GM21447 (cell line): ENCODE results near the gene PPM1D.
A peak's percentile ranks its signal among the peaks of the same experiment; 100 is the strongest.

Source experiments
- ATAC-seq: cut with Tn5 transposase; IDR thresholded peaks from one replicate; pipeline ENCODE4 v1.9.1; 2021; ENCODE audit not compliant: unreplicated experiment

PPM1D gene

DNA sequence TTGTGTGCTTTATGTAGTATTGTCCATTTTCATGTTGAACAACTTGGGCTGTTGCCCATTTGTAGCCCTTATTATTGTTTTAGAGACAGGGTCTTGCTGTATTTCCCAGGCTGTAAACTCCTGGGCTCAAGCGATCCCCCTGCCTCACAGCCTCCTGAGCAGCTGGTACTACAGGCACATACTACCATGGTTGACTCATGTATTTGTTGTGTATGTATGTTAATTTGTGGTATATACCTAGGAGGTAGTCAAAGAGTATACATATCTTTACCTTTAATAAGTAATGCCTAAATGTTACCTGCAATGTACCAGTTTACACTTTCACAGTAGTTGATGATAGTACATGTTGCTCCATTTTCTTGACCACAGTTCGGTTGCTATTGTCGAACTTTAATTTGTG, 18.1 kb downstream of the PPM1D start:
- no peak for ATAC-seq

DNA sequence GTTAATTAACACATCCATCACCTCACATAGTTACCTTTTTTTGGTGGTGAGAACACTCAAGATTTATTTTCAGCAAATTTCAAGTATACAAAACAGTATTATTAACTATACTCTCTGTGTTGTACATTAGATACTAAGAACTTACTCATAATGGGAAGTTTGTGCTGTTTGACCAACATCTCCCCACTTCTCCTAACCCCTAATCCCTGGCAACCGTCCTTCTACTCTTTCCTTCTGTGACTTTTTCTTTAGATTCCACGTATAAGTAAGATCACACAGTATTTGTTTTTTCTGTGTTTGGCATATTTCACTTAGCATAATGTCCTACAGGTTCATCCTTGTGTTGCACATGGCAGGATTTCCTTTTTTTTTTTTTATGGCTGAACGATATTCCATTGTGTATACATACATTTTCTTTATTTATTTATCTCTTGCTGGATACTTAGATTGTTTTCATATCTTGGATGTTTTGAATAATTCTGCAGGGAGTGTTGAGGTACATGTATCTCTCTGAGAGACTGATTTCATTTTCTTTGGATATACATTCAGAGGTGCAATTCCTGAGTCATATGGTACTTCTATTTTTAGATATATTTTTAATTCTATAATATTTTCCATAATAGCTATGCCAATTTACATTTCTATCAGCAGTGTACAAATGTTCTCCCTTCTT, 19.0 kb downstream of the PPM1D start:
- no peak for ATAC-seq

DNA sequence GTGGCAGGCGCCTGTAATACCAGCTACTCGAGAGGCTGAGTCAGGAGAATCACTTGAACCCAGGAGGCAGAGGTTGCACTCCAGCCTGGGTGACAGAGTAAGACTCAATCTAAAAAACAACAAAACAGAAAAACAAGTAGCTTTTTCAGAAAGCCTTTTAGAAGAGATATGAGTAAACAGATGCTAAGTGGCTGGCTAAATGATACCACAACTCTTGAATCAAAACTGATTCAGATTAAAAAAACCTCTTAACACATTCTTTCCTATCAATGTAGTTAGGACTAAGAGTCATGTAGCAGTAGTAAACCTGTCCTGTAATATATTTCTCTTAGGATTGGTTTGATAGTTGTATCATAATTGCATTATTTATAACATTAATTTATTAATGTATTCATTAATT, 23.0 kb downstream of the PPM1D start:
- ATAC-seq = no peak

DNA sequence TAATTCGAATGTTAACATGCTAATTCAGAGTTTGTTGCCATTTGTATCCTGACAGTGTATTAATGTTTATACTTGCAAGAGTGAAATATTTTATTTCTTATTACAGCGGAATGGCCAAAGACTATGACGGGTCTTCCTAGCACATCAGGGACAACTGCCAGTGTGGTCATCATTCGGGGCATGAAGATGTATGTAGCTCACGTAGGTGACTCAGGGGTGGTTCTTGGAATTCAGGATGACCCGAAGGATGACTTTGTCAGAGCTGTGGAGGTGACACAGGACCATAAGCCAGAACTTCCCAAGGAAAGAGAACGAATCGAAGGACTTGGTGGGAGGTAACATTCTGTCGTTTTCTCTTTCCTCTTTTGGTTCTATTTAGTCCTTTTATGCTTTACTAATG, 23.4 kb downstream of the PPM1D start:
- ATAC-seq = no peak

DNA sequence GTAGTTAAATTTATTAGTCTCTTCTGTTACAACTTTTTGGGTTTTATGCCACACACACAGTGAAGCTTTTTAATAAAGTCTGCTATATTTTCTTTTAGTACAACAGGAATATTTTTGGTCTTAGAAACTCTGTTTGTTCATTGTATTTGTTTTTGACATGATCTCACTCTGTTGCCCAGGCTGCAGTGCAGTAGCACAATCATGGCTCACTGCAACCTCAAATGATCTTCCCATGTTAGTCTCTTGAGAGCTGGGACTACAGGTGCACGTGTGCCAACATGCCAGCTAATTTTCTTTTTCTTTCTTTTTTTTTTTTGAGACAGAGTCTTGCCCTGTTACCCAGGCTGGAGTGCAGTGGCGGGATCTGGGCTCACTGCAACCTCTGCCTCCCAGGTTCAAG, 27.1 kb downstream of the PPM1D start:
- ATAC-seq = no peak

DNA sequence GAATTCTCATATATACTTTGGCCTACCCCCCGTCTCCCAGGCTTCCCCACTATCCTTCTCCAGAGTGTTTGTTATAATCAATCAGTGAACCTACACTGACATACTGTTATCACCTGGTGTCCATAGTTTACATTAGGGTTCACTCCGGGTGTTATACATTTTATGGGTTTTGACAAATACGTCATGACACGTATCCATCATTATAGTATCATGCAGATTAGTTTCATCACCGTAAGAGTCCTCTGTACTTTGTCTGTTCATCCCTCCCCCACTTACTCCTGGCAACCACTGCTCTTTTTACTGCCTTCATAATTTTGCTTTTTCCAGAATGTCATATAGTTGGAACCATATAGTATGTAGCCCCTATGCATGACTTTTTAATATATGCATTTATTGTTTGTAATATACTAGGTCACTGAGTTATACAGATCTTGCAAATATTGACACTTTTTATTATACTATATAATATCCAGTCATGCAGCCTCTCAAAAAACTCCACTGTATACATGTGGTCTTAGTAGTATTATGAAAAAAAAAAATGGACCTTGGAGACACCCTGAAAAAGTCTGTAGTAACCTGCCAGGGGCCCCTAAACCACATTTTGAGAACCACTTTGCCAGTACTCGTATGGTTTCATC, 28.4 kb downstream of the PPM1D start:
- no peak for ATAC-seq

DNA sequence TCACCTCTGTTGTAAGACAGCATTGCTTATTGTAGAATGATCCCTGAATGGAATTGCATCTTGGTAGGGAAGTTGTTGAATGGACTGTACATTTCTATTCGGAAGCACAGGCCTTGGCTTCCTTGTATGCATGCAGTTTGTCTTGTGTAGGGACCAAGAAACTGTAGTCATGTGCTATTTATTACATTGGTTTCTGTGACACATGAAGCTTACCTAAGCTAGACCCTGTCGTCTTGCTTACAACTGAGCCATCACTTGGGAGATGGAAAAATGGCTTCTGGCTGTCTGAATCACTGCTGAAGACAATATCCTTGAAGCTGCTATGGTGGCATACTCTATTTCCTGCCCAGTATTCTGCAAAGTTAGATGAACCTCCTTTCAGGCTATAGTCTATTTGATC, 29.1 kb downstream of the PPM1D start:
- ATAC-seq = no peak

DNA sequence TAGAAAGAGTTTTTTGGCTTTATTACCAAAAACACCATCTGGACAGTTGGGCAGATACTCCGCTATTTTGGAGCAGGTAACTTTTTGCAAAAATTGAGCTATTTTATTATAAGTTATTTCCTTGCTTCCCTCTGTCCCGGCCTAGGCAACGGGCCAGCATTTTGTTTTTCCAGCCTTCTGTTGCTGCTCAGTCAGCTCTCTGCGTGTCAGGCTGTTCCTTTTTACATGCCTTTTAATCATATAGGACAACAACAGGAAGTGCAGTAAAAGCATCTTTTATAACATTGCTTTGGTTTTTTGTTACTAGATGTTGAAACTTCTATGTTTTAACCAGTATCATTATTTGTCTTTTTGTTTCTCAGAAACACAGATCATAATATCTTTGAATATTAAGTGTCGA, 30.4 kb downstream of the PPM1D start:
- ATAC-seq = no peak

DNA sequence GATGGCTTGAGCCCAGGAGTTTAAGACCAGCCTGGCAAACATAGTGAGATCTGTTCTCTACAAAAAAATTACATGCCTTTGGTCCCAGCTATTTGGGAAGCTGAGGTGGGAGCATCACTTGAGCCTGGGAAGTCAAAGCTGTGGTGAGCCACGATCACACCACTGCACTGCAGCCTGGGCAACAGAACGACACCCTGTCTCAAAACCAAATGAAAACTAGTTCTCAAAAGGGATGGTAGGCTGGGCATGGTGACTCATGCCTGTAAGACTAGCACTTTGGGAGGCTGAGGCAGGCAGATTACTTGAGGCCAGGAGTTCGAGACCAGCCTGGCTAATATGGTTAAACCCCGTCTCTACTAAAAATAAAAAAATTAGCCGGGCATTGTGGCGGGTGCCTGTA, 31.1 kb downstream of the PPM1D start:
- ATAC-seq = no peak

DNA sequence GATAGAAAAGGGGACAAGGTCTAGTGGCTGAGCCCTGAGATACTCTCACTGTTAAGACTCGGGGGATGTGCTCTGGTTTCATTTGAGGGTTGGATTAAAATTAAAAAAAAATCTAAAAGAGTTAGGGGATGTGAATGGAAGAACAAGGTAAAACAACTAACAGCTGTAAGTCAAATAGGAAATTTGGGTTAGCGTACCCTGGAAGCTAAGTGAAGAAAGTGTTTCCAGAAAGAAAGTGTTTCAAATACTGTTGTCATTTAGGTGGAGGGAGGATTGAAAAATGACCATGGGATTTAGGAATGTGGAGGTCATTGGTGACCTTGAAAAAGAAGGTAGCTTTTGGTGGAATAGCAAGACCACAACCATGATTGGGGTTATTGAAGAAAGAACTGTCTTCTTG, 37.7 kb downstream of the PPM1D start:
- ATAC-seq = no peak

DNA sequence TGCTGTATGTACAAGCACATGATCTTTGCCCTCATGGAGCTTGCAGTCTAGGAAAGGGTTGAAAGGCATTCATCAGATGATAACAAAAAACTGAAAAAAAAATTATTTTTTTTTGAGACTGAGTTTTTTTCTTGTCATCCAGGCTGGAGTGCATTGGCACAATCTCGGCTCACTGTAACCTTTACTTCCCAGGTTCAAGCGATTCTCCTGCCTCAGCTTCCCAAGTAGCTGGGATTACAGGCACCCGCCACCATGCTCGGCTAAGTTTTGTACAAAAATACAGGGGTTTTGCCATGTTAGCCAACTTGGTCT, 39.0 kb downstream of the PPM1D start:
- no peak for ATAC-seq

DNA sequence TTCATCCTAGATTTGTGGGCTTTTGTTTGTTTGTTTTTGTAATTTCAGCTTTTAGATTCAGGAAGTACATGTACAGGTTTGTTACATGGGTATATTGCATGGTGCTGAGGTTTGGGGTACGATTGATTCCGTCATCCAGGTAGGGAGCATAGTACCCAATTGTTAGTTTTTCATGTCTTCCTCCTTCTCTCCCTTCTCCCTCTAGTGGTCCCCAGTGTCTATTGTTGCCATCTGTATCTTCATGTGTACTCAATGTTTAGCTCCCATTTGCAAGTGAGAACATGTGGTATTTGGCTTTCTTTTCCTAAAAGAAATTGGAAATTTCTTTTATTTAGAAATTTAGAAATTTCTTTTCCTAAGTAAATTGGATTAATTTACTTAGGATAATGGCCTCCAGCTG, 40.5 kb downstream of the PPM1D start:
- ATAC-seq = no peak

DNA sequence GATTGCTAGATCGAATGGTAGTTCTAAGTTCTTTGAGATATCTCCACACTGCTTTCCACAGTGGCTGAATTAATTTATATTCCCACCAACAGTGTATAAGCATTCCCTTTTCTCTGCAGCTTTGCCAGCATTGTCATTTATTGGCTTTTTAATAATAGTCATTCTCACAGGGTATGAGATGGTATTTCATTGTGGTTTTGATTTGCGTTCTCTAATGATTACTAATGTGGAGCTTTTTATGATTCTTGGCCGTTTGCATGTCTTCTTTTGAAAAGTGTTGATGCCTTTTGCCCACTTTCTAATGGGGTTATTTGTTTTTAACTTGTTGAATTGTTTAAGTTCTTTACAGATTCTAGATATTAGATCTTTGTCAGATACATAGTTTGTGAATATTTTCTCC, 41.1 kb downstream of the PPM1D start:
- no peak for ATAC-seq

DNA sequence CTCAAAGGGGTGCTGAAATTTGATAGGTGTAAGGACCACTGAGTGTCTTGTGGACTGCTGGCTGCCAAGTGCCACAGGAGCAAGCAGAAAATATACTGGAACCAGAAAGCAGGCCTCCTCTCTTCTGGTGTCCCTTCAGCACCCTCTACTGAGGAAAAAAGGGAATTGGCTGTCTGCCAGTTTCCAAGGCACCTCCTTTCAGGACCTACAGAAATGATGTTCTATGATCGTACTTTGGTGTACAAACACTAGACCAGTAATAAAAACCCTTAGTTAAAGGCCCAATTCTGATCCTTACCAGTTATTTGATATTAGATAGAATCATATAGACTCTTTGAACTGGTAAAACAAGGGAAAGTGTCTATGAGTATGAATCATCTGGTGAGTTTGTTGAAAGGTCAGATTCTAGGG, 41.8 kb downstream of the PPM1D start:
- no peak for ATAC-seq

DNA sequence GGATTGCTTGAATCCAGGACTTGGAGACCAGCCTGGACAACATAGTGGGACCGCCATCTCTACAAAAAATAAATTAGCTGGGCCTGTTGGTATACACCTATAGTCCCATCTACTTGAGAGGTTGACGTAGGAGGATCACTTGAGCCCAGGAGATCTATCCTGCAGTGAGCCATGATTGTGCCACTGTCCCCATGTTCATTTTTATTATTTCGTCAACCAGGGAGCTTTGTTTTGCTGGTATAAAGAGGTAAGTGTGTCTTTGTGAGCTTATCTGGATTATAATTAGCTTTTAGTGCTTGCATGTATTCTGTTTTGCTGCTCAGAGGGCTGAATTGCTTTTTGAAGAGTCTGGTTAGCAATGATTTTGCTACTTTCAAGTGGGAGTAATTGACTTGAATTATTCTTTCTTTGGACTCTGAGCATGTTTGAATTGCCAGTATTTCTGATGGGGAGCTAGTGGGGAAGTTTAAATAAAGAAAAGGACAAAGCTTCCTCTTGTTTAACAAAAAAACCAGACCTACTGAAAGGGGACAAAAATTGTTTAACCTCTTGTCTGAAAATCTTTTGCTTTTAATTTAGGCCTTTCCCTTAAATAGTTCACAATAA, 46.0 kb downstream of the PPM1D start:
- no peak for ATAC-seq

DNA sequence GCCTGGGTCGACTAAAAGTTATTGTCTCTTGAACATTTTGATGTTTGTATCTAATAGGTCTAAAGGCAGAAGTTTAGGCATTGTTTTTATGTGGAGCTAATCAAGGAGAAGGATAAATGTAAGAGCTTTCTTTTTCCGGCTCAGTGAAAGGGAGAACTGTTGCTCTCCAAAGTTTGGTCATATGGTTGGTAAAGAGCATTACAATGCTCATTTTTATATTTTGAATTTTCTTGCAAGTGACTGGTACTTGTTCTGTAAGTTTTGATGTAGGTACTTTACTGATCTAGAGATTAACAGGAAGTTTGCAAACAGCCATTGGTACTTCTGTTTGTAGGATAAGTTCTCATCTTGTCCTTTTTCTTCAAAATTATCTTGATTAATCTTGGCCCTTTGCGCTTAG, 46.7 kb downstream of the PPM1D start:
- ATAC-seq = no peak

DNA sequence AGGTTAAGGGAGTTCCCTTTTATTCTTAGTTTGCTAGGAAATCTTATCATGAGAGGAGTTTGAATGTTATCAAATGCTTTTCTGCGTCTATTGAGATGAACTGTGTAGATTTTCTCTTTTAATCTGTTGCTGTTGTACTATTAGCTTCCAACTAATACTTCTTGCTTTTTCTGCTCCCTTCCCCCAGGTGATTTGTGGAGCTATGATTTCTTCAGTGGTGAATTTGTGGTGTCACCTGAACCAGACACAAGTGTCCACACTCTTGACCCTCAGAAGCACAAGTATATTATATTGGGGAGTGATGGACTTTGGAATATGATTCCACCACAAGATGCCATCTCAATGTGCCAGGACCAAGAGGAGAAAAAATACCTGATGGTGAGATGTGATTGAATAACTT, 47.7 kb downstream of the PPM1D start:
- ATAC-seq = no peak

DNA sequence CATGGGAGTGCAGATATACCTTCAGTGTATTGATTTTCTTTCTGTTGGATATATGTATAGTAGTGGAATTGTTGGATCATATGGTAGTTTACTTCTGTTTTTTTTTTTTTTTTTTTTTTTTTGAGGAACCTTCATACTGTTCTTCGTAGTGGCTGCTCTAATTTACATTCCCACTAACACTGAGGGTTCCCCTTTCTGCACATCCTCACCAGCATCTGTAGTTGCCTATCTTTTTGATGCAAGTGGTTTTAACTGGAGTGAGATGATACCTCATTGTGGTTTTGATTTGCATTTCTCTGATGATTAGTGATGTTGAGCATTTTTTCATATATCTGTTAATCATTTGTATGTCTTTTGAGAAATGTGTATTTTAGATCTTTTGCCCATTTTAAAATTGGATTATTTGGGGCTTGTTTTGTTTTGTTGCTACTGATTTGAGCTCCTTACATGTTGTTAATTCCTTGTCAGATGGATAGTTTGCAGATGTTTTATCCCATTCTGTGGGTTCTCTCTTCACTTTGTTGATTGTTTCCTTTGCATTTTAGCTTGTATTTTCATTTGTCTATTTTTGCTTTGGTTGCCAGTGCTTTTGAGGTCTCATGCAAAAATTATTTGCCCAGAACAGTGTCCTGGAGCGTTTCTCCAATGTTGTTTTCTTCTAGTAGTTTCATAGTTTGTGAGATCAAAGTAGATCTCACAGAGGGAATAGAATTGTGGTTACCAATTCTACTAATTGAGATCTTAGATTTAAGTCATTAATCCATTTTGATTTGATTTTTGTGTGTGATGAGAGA, 52.7 kb downstream of the PPM1D start:
- peak; percentile 97 for ATAC-seq

DNA sequence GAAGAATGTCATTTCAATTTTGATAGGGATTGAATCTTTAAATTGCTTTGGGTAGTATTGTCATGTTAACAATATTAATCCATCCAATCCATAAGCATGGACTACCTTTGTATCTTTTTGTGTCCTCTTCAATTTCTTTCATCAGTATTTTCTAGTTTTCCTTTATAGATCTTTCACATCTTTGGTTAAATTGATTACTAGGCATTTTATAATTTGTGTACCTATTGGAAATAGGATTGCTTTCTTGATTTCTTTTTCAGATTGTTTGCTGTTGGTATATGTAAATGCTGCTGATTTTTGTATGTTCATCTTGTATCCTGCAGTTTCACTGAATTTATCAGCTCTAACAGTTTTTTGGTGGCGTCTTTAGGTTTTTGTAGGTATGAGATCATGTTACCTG, 53.6 kb downstream of the PPM1D start:
- ATAC-seq = no peak

DNA sequence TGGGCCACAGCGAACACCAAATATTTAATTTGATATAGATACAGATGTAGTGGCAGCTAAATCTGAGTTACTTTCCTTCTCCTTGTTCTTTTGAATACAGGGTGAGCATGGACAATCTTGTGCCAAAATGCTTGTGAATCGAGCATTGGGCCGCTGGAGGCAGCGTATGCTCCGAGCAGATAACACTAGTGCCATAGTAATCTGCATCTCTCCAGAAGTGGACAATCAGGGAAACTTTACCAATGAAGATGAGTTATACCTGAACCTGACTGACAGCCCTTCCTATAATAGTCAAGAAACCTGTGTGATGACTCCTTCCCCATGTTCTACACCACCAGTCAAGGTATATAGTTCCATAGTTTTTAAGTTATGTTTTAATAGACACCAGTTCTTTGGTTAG, 56.5 kb downstream of the PPM1D start:
- no peak for ATAC-seq

DNA sequence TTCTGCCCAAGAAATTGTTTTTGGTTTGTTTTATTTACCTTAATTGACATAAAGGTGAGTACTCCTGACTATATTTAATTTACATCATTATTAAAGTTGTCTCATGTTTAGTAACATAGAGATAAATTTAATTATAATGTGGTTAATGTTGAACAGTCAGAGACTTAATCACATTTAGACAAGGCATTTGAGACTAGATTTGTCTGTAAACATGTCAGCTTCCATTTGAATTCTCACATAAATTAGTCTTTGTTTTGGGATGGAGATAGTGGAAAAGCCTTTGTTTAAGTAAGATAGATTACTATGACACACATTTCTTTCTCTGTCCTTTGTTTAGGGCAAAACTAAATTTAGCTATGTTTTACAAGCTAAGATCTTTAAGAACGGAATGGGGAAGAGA, 59.2 kb downstream of the PPM1D start:
- ATAC-seq = no peak

DNA sequence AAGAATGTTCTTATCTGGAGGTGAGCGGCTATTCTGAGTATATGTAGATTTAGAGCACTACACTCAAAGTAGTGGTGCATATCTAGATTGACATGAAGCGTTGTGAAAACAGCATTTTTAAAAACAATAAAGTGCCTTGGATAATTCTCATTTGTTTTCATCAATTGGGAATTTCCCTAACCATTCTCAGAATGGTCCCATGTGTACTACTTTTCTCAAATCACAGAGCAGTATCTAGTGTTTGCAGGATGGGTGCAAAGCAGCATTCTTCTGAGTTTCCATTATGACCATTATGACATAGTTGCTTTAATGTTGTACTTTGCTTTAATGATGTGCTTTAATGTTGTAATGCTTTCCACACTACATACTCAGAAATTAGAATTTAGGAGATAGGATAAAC, 61.5 kb downstream of the PPM1D start:
- ATAC-seq = no peak
